Nucleus accumbens (tissue), 56 donors: ENCODE results near the gene LIMCH1.
"Not testable (repeated sequence)": the region's sequence is repeated elsewhere in the genome, so short reads cannot be mapped to it uniquely, and the experiment has no call there.

ENCODE experiments used
- DNase-seq, 56 donors: peaks; one replicate each; lab custom pipeline; 2025; lab: John Stamatoyannopoulos, UW

The LIMCH1 gene

GRCh38 chr4:41711654-41712053 is 173.7 kb downstream of the LIMCH1 start:
- DNase-seq, result not testable (repeated sequence)

- no peak for DNase-seq
Measured at GRCh38 chr4:41712425-41712824, 174.5 kb downstream of the LIMCH1 start.

GRCh38 chr4:41713768-41714167 is 175.8 kb downstream of the LIMCH1 start:
- DNase-seq, result no peak

GRCh38 chr4:41714364-41715000 is 176.5 kb downstream of the LIMCH1 start:
- DNase-seq, result no peak

DNA sequence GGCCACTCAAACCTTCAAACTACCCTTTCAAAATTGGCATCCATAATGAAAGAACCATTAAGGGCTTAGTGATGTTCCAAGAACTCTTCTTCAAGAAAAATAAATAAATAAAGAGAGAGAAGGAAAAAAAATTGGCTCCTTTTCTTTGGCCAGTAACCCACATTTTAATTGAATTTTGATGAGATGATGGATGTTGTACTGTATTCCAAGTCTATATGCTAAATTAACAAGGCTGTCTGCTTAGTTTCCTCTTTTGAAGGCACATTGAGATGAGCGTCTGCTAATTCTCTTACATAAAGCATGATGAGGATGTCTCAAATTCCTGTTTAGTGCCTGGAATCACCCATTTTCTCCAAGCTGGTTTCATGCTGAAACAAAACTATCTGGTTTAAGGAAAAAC is 177.2 kb downstream of the LIMCH1 start:
- no peak for DNase-seq

GRCh38 chr4:41718907-41719306 is 180.9 kb downstream of the LIMCH1 start:
- DNase-seq, result no peak

- DNase-seq, result no peak
Measured at GRCh38 chr4:41719417-41719816, 181.5 kb downstream of the LIMCH1 start.

DNA sequence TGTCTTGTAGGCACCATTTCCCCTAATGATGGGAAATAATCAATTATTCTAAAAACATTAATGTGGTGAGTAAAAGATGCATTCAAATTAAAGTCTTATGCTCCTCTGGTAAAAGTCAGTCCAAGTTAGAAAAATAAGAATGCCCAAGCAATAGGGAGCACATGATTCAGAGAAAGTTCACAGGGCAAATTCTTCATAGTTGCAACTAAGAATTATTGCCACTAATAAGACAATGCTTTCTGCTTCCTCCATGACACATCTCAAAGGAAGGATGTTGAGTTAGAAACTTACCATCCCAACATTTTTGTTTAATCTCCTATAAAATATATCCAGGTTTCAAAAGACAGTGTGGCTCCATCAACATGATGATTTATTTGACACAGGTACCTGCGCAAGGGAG is 184.2 kb downstream of the LIMCH1 start:
- no peak for DNase-seq

DNA sequence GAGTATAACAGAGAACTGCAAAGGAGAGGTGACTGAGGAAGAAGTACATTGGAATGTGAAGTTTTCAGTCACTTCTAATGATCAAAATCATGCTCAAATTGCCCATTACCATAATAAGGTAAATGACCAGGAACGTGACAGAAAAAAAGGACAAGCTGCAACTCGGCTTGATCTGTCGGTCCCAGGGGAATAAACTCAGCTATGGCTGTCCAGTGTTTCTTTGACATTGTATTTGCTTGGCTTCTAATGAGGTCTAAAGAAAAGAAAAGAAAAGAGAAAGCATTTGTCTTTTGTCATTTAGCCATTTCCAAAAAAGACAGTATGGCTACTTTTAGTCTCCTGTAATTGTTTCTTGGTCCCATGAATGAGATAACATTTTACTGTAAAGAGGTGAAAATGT is 185.3 kb downstream of the LIMCH1 start:
- DNase-seq, result no peak

GRCh38 chr4:41725254-41725653 is 187.3 kb downstream of the LIMCH1 start:
- DNase-seq, result no peak

GRCh38 chr4:41727861-41728572 is 190.1 kb downstream of the LIMCH1 start:
- no peak for DNase-seq

DNA sequence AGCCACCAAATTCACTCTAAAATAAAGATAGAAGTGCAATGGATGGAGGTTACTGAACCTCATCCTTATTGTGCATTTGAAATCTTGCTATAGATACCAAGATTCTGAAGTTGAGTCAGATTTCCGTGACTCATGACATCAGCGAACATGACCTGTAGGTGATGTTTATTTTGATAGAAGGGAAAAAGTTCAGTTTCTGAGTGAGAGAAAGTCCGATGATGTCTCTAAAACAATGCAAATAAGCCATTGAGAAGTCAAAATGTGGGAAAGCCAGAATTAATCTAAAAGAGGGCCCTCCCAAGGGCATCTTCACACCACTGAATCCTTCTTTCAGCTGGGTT is 190.6 kb downstream of the LIMCH1 start:
- no peak for DNase-seq

GRCh38 chr4:41731569-41732126 is 193.7 kb downstream of the LIMCH1 start:
- DNase-seq, result no peak

DNA sequence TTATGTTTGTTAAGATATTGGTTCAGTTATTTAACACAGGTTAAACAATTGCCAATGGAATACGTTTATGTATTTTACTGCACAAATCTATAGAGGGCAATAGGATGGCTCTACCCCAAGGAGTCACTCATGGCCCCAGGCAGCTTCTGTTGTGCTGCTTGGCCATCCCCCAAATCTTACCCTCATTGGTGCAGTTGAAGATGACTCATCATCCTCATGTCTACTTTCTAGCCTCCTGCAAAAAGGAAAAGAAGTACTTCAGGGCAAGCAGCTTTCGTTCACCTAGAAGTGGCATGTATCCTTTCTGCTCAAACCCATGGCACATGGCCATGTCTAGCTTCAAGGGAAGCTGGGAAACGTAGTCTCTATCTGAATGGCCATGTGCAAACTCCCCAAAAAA is 196.4 kb downstream of the LIMCH1 start:
- no peak for DNase-seq

DNA sequence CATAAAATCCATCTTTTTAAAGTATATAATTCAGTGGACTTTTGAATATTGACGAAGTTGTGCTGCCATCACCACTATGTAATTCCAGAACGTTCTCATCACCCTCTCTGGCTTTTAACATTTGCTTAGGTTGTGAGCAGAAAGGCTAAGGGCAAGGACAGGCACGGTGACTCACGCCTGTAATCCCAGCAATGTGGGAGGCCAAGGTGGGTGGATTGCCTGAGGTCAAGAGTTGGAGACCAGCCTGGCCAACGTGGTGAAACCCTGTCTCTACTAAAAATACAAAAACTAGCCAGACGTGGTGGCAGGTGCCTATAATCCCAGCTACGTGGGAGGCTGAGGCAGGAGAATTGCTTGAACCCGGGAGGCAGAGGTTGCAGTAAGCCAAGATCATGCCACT is 199.5 kb downstream of the LIMCH1 start:
- DNase-seq, result not testable (repeated sequence)

- no peak for DNase-seq
Measured at GRCh38 chr4:41741354-41741753, 203.4 kb downstream of the LIMCH1 start.

GRCh38 chr4:41744572-41745291 is 206.8 kb downstream of the LIMCH1 start:
- DNase-seq, result no peak

DNA sequence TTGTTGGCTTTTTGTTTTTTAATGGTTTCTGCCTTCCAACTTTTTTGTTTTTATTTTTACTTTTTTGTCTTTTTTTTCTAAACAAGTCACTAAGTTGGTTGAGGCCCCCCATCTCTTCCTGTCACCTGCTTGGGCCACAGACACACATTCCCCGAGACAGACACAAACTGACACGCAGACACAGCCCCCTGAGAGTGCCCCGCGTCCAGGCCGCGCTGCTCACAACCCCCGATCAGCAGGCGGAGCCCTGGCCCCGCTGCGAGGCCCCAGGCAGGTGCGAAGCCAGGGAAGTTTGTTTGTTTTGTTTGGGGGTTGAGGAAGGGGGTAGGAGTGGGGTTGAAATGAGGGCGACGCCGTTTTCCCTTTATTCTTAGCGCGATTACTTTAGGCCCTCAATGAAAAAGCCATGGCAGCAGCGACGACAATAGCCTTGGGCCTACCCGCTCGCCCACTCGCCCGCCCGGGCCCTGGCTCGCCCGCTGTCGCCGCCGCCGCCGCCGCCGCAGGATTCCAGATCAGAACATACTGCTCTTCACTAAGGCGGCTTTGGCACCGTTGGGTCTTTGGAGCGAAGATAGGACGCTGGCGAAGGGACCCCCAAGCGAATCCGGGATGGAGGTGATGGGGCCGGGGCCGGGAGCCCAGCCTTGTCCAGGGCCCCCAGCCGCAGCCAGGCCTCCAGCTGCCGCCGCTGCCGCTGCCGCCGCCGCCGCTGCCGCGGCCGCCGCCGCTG is 207.5 kb downstream of the LIMCH1 start:
- no peak for DNase-seq

- no peak for DNase-seq
Measured at GRCh38 chr4:41746025-41746439, 208.1 kb downstream of the LIMCH1 start.

DNA sequence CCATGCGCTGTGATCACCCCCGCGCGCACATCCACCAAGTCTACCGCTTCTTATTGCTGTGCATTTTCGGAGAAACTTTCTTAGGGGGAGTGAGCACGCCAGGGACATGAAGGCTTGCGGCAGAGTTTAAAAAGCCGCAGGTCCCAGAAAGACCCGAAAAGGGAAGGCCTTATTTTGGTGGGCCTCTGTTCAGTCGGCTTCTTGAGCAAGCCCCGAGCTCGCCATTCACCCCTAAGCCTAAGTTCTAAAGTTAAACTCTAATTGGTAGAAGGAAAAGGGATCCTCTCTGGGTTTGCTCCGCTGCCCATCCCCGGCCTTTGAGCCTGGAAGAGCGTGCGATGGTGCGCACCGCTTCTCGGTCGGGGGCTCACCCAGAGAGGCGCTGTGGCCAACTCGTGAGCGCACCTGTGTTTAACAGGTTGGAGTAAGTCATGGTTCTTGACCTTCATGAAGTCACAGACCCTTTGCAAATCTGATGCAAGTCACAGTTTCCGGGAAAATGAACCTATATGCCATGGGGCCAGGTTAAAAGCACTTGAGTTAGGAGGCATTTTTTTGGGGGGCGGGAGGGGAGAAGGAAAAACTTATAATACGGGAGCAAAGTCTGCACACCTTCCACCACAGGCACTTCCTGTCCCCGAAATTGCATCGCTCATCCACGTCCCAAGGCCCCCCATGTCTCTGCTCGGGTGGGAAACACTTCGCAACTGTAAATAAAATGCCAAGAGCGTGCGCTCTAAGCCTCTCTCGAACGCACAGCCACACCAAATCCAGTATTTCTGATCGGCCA is 208.7 kb downstream of the LIMCH1 start:
- no peak for DNase-seq
